BLaER1 treated with 17β-estradiol and CSF1 and Interleukin-3, amounts not matched to agents 10 nM and 100 nM (cell line): ENCODE results near the gene STK24.
A peak's percentile ranks its signal among the peaks of the same experiment; 100 is the strongest.

ENCODE experiments used
- H3K27ac ChIP-seq, 11 experiments: shearing (Covaris generic); formaldehyde crosslinking; 2 replicates each; pipeline ENCODE4 v1.8.1; 2022
- H3K27me3 ChIP-seq, 11 experiments: shearing (Covaris generic); formaldehyde crosslinking; 2 replicates each; pipeline ENCODE4 v1.8.1; 2022
- H3K36me3 ChIP-seq, 11 experiments: shearing (Covaris generic); formaldehyde crosslinking; 2 replicates each; pipeline ENCODE4 v1.8.1; 2022
- H3K4me1 ChIP-seq, 10 experiments: shearing (Covaris generic); formaldehyde crosslinking; 2 replicates each; pipeline ENCODE4 v1.8.1; 2022
- H3K4me2 ChIP-seq, 11 experiments: shearing (Covaris generic); formaldehyde crosslinking; 2 replicates each; pipeline ENCODE4 v1.8.1; 2022
- H3K4me3 ChIP-seq, 10 experiments: shearing (Covaris generic); formaldehyde crosslinking; 2 replicates each; pipeline ENCODE4 v1.8.1; 2022
- H3K9ac ChIP-seq, 11 experiments: shearing (Covaris generic); formaldehyde crosslinking; 2 replicates each; pipeline ENCODE4 v1.8.1; 2022
- H3K9me3 ChIP-seq, 11 experiments: shearing (Covaris generic); formaldehyde crosslinking; replicated peaks in 1 of 11; 2 replicates each; pipeline ENCODE4 v1.8.1; 2022
- H4K20me1 ChIP-seq, 11 experiments: shearing (Covaris generic); formaldehyde crosslinking; 2 replicates each; pipeline ENCODE4 v1.8.1; 2022
- Cebpa-rat ChIP-seq, 11 experiments: shearing (Covaris generic); IDR thresholded peaks; 2 replicates each; pipeline ENCODE4 v1.8.1; 2022

Gene STK24

DNA sequence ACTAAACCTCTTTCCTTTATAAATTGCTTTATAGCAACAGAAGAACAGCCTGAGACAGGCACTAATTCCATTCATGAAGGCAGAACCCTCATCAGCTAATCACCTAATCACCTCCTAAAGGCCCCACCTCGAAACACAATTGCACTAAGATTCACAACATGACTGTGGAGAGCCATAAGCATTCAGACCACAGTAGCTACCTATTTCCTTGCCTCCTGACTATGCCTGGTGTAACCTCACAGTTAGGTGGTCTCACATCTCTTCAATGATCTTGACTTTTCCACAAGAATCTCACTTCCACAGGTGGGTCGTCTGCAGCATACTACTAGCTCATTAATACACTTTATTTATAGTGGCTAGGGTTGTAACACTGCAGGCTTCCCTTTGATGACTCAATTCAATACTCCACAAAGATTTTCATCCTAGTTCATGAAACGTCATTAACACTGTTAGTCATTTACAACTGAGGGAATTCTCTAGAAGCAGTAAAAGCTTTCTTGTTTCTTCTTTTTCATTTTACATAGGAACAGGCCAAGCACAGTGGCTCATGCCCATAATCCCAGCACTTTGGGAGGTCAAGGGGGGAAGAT, 27.1 kb downstream of the STK24 start:
- no peak for TF ChIP-seq Cebpa-rat (IDR thresholded peaks at IDR 0.05)
- peaks cover 34 to 100% (median 71%) of the 10 kb centered on the region in 11 experiments for H4K20me1 ChIP-seq
- H3K4me1 ChIP-seq: peaks cover 73 to 98% (median 92%) of the 10 kb centered on the region in 10 experiments
- H3K9ac ChIP-seq: peak overlapping the region in 6 of 11 experiments; percentile 28 to 63 (median 50); a peak in 8 of 22 replicates
- peaks cover 12 to 44% (median 37%) of the 10 kb centered on the region in 11 experiments; a peak in 20 of 22 replicates for H3K9me3 ChIP-seq
- H3K4me2 ChIP-seq: peak overlapping the region; percentile 20 to 87 (median 68); a peak in 20 of 22 replicates
- peaks cover 40 to 71% (median 53%) of the 10 kb centered on the region in 11 experiments for H3K36me3 ChIP-seq
- H3K4me3 ChIP-seq: peak overlapping the region in 7 of 10 experiments; percentile 5 to 54 (median 32); a peak in 9 of 20 replicates
- no peaks in the 10 kb centered on the region for H3K27me3 ChIP-seq
- H3K27ac ChIP-seq: peak overlapping the region; percentile 8 to 85 (median 74); a peak in 21 of 22 replicates

- H3K4me1 ChIP-seq: peaks cover 73 to 98% (median 92%) of the 10 kb centered on the region in 10 experiments
- H3K36me3 ChIP-seq: peaks cover 40 to 71% (median 53%) of the 10 kb centered on the region in 11 experiments
- peak overlapping the region; percentile 20 to 87 (median 68) for H3K4me2 ChIP-seq
- peak overlapping the region in 8 of 10 experiments; percentile 5 to 54 (median 30); a peak in 12 of 20 replicates for H3K4me3 ChIP-seq
- H3K27ac ChIP-seq: peak overlapping the region; percentile 8 to 85 (median 74); a peak in 21 of 22 replicates
- TF ChIP-seq Cebpa-rat (IDR thresholded peaks at IDR 0.05): peak in 10 of 11 experiments; percentile 9 to 83 (median 62); a peak in 15 of 22 replicates
- H4K20me1 ChIP-seq: peaks cover 34 to 100% (median 71%) of the 10 kb centered on the region in 11 experiments
- peaks cover 12 to 44% (median 37%) of the 10 kb centered on the region in 11 experiments; a peak in 20 of 22 replicates for H3K9me3 ChIP-seq
- peak overlapping the region in 7 of 11 experiments; percentile 6 to 63 (median 49); a peak in 10 of 22 replicates for H3K9ac ChIP-seq
- no peaks in the 10 kb centered on the region for H3K27me3 ChIP-seq
These were observed 27.7 kb downstream of the STK24 start for GRCh38 chr13:98549006-98549727.

GRCh38 chr13:98548230-98548629, 28.7 kb downstream of the STK24 start:
- Histone ChIP-seq H3K9ac (peak overlapping the region in 5 of 11 experiments; percentile 6 to 63 (median 43); a peak in 8 of 22 replicates), H3K4me2 (peak overlapping the region; percentile 20 to 87 (median 68); a peak in 21 of 22 replicates), H3K9me3 (peaks cover 12 to 43% (median 37%) of the 10 kb centered on the region in 11 experiments; a peak in 20 of 22 replicates), H3K27me3 (no peaks in the 10 kb centered on the region), H3K27ac (peak overlapping the region in 10 of 11 experiments; percentile 42 to 85 (median 74); a peak in 18 of 22 replicates), H4K20me1 (peaks cover 34 to 100% (median 71%) of the 10 kb centered on the region in 11 experiments), H3K36me3 (peaks cover 37 to 65% (median 50%) of the 10 kb centered on the region in 11 experiments), H3K4me3 (no peak overlapping the region), H3K4me1 (peaks cover 73 to 98% (median 92%) of the 10 kb centered on the region in 10 experiments)
- TF ChIP-seq Cebpa-rat (IDR thresholded peaks at IDR 0.05): no peak

DNA sequence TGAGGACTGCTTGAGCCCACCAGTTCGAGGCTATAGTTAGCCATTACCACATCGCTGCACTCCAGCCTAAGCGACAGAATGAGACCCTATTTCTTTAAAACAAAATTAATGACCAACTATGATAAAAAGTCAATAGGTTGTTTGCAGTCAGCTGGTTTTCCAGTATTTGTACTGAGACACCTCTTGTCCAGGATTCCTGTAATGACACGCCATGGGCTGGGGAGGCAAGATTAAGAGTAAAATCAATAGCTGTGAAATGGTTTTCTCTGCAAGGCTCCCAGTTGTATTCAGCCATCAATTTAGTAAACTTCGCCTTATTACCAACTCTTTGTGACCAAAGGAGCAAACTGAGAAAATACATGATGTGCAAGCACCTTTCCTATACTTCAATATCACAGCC, 29.5 kb downstream of the STK24 start:
- Histone ChIP-seq H3K36me3 (peaks cover 32 to 57% (median 42%) of the 10 kb centered on the region in 11 experiments), H3K4me2 (peak overlapping the region; percentile 20 to 87 (median 68); a peak in 19 of 22 replicates), H3K27me3 (no peaks in the 10 kb centered on the region), H3K27ac (peak overlapping the region in 7 of 11 experiments; percentile 59 to 85 (median 74); a peak in 12 of 22 replicates), H3K4me1 (peaks cover 73 to 98% (median 92%) of the 10 kb centered on the region in 10 experiments), H3K4me3 (no peak overlapping the region), H4K20me1 (peaks cover 33 to 100% (median 69%) of the 10 kb centered on the region in 11 experiments), H3K9me3 (peaks cover 12 to 35% (median 29%) of the 10 kb centered on the region in 11 experiments; a peak in 20 of 22 replicates), H3K9ac (no peak overlapping the region)
- TF ChIP-seq Cebpa-rat (IDR thresholded peaks at IDR 0.05): no peak

GRCh38 chr13:98546402-98546801, 30.5 kb downstream of the STK24 start:
- TF ChIP-seq Cebpa-rat (IDR thresholded peaks at IDR 0.05): no peak

GRCh38 chr13:98544104-98544710, 32.7 kb downstream of the STK24 start:
- Histone ChIP-seq H3K27ac (peak overlapping the region; percentile 3 to 88 (median 71); a peak in 18 of 22 replicates), H3K4me3 (peak overlapping the region in 7 of 10 experiments; percentile 28 to 61 (median 45); a peak in 8 of 20 replicates), H3K4me1 (peaks cover 84 to 100% (median 98%) of the 10 kb centered on the region in 10 experiments), H4K20me1 (peaks cover 50 to 100% (median 90%) of the 10 kb centered on the region in 11 experiments; a peak in 21 of 22 replicates), H3K9ac (peak overlapping the region; percentile 37 to 77 (median 65); a peak in 17 of 22 replicates), H3K36me3 (peaks cover 1 to 29% (median 15%) of the 10 kb centered on the region in 11 experiments; a peak in 20 of 22 replicates), H3K4me2 (peak overlapping the region; percentile 91 to 100 (median 95)), H3K9me3 (peaks cover 0 to 3% (median 2%) of the 10 kb centered on the region in 11 experiments; a peak in 18 of 22 replicates), H3K27me3 (no peaks in the 10 kb centered on the region)
- no peak for TF ChIP-seq Cebpa-rat (IDR thresholded peaks at IDR 0.05)

More at GRCh38 chr13:98546402-98546801, 30.5 kb downstream of the STK24 start:
- Histone ChIP-seq H3K4me1 (peaks cover 73 to 98% (median 92%) of the 10 kb centered on the region in 10 experiments), H4K20me1 (peaks cover 29 to 100% (median 69%) of the 10 kb centered on the region in 11 experiments; a peak in 21 of 22 replicates), H3K9me3 (peaks cover 10 to 25% (median 21%) of the 10 kb centered on the region in 11 experiments; a peak in 20 of 22 replicates), H3K4me3 (no peak overlapping the region), H3K27ac (peak overlapping the region in 8 of 11 experiments; percentile 4 to 56 (median 35); a peak in 11 of 22 replicates), H3K27me3 (no peaks in the 10 kb centered on the region), H3K4me2 (peak overlapping the region in 9 of 11 experiments; percentile 14 to 99 (median 68); a peak in 14 of 22 replicates), H3K36me3 (peaks cover 22 to 49% (median 33%) of the 10 kb centered on the region in 11 experiments), H3K9ac (peak overlapping the region in 2 of 11 experiments; percentile 10 to 22; a peak in 2 of 22 replicates)

GRCh38 chr13:98543378-98544103, 33.4 kb downstream of the STK24 start:
- Histone ChIP-seq H3K27ac (peak overlapping the region; percentile 56 to 88 (median 74); a peak in 21 of 22 replicates), H3K27me3 (no peaks in the 10 kb centered on the region), H3K9me3 (no peaks in the 10 kb centered on the region), H3K36me3 (peaks cover 4 to 32% (median 16%) of the 10 kb centered on the region in 11 experiments; a peak in 20 of 22 replicates), H3K4me3 (peak overlapping the region; percentile 20 to 61 (median 44); a peak in 19 of 20 replicates), H3K4me1 (peaks cover 84 to 100% (median 98%) of the 10 kb centered on the region in 10 experiments), H3K4me2 (peak overlapping the region; percentile 91 to 100 (median 95)), H3K9ac (peak overlapping the region; percentile 46 to 77 (median 65); a peak in 21 of 22 replicates), H4K20me1 (peaks cover 57 to 100% (median 93%) of the 10 kb centered on the region in 11 experiments; a peak in 21 of 22 replicates)
- no peak for TF ChIP-seq Cebpa-rat (IDR thresholded peaks at IDR 0.05)
